HCT116 (cell line): ENCODE measurements around the gene ING3. TPM values are rescaled to one million over a fixed set of nuclear protein-coding genes. Genes with fewer than 3 reads are reported as not detected.

Experiments used
- ATAC-seq: fragments of 200-7000 bp; cut with Tn5 transposase; 2 replicates; pipeline ENCODE4 v1.9.1; 2020; ENCODE audit warnings: mild to moderate bottlenecking, moderate library complexity
- BruUV-seq: library from RNA; stranded (reverse); fragments of 400-500 nt; replicated peaks from 2 replicates; lab custom pipeline; 2021; lab: Mats Ljungman, UMichigan
- CTCF ChIA-PET: fragments of 300-600 bp; sonication (Branson Sonifier 250); formaldehyde crosslinking; loops from one replicate; lab custom pipeline; 2021; ENCODE audit warnings: antibody characterized with exemption; lab: Charles Lee
- POLR2A ChIA-PET: fragments of 300-600, 350-600 bp; sonication (Branson Sonifier 250); formaldehyde crosslinking; loops from one replicate; lab custom pipeline; 2021; ENCODE audit warnings: antibody characterized with exemption; lab: Charles Lee
- RAD21 ChIA-PET, 2 experiments: fragments of 300-600 bp; sonication (Branson Sonifier 250); formaldehyde crosslinking; loops; one replicate each; lab custom pipeline; 2023; ENCODE audit warnings: low total read pairs in 2 of 2; ENCODE audit not compliant: uncharacterized antibody in 2 of 2, unreplicated experiment in 2 of 2, low non-redundant PET in 1 of 2; lab: Charles Lee
- DNase-seq: peaks from one replicate; pipeline ENCODE4 v3.0.0-alpha.2; 2010; ENCODE audit warnings: low read depth, low spot score
- H2AFZ ChIP-seq: fragments of 200-600 bp; shearing (Covaris generic), sonication (generic); 2 replicates; pipeline ENCODE4 v1.6.1; 2017; ENCODE audit warnings: low read depth, mixed run types, mixed read lengths, antibody characterized with exemption, low read length; ENCODE audit not compliant: poor library complexity, severe bottlenecking
- H3K27ac ChIP-seq: 2 replicates; pipeline ENCODE4 v1.5.1; 2012; ENCODE audit warnings: low read depth, low read length
- H3K27me3 ChIP-seq: fragments of 200-600 bp; sonication (generic); 2 replicates; pipeline ENCODE4 v1.6.1; 2016; ENCODE audit warnings: mixed run types, low read length, mixed read lengths; ENCODE audit not compliant: insufficient read depth
- H3K36me3 ChIP-seq, 2 experiments: fragments of 200-500 bp in 1 of 2; fragments of 200-600 bp in 1 of 2; sonication (Bioruptor generic) in 1 of 2; sonication (generic) in 1 of 2; 2 replicates each; pipeline versions ENCODE4 v1.5.1 to v1.6.1; 2014 to 2016; ENCODE audit warnings: low read length in 2 of 2, inconsistent platforms in 1 of 2, mixed read lengths in 1 of 2, mixed run types in 1 of 2; ENCODE audit not compliant: insufficient read depth in 2 of 2, control insufficient read depth in 1 of 2
- H3K4me1 ChIP-seq, 2 experiments: fragments of 200-600 bp in 1 of 2; sonication (generic) in 1 of 2; 2 replicates each; pipeline versions ENCODE4 v1.5.1 to v1.6.1; 2012 to 2017; ENCODE audit warnings: low read length in 2 of 2, inconsistent platforms in 1 of 2, mild to moderate bottlenecking in 1 of 2, mixed read lengths in 1 of 2, mixed run types in 1 of 2, moderate library complexity in 1 of 2; ENCODE audit not compliant: insufficient read depth in 2 of 2, control insufficient read depth in 1 of 2
- H3K4me2 ChIP-seq: fragments of 200-600 bp; sonication (generic); 2 replicates; pipeline ENCODE4 v1.6.1; 2017; ENCODE audit warnings: mixed run types, low read length, mixed read lengths
- H3K4me3 ChIP-seq, 2 experiments: fragments of 200-600 bp in 1 of 2; sonication (generic) in 1 of 2; replicated peaks in 1 of 2; 2 replicates each; pipeline ENCODE4 v1.5.1; 2011 to 2016; ENCODE audit warnings: low read length in 2 of 2, control low read depth in 1 of 2, low read depth in 1 of 2, mild to moderate bottlenecking in 1 of 2, mixed read lengths in 1 of 2, mixed run types in 1 of 2
- H3K79me2 ChIP-seq: fragments of 200-600 bp; sonication (generic); 2 replicates; pipeline ENCODE4 v1.6.1; 2017; ENCODE audit warnings: mild to moderate bottlenecking, mixed run types, low read length, moderate library complexity, mixed read lengths; ENCODE audit not compliant: insufficient read depth
- H3K9ac ChIP-seq: fragments of 200-600 bp; sonication (generic); 2 replicates; pipeline ENCODE4 v1.6.1; 2016; ENCODE audit warnings: low read length, mixed read lengths
- H3K9me2 ChIP-seq: fragments of 200-600 bp; sonication (generic), shearing (Covaris generic); 2 replicates; pipeline ENCODE4 v1.6.1; 2017; ENCODE audit warnings: mixed run types, mild to moderate bottlenecking, moderate library complexity; ENCODE audit not compliant: insufficient read depth
- H3K9me3 ChIP-seq, 2 experiments: fragments of 200-500 bp in 1 of 2; fragments of 200-600 bp in 1 of 2; sonication (Bioruptor generic) in 1 of 2; sonication (generic) in 1 of 2; 2 replicates each; pipeline ENCODE4 v1.6.1; 2014 to 2017; ENCODE audit warnings: low read length in 2 of 2, mixed read lengths in 2 of 2, inconsistent platforms in 1 of 2, low read depth in 1 of 2, mild to moderate bottlenecking in 1 of 2, mixed run types in 1 of 2, moderate library complexity in 1 of 2; ENCODE audit not compliant: control insufficient read depth in 1 of 2, insufficient read depth in 1 of 2
- H4K20me1 ChIP-seq: fragments of 200-600 bp; sonication (generic), shearing (Covaris generic); 2 replicates; pipeline ENCODE4 v1.6.1; 2017; ENCODE audit warnings: mixed run types, mild to moderate bottlenecking, moderate library complexity; ENCODE audit not compliant: insufficient read depth
- ATF3 ChIP-seq: IDR thresholded peaks from 2 replicates; pipeline ENCODE4 v1.6.1; 2012
- CBX3 ChIP-seq: IDR thresholded peaks from 2 replicates; pipeline ENCODE4 v1.6.1; 2012; ENCODE audit warnings: low read depth
- CTCF ChIP-seq, 3 experiments: fragments of 200-600 bp in 1 of 3; sonication (generic) in 1 of 3; IDR thresholded peaks in 2 of 3; conservative IDR thresholded peaks in 1 of 3; 2 replicates each; pipeline ENCODE4 v1.5.1; 2012 to 2017; ENCODE audit warnings: low read depth in 2 of 3, low read length in 2 of 3, antibody characterized with exemption in 1 of 3, borderline replicate concordance in 1 of 3, control low read depth in 1 of 3, mild to moderate bottlenecking in 1 of 3, mixed read lengths in 1 of 3, mixed run types in 1 of 3, moderate library complexity in 1 of 3; ENCODE audit not compliant: insufficient read depth in 1 of 3
- EZH2 ChIP-seq: fragments of 200-600 bp; sonication (generic); IDR thresholded peaks from 2 replicates; pipeline ENCODE4 v1.6.1; 2017; ENCODE audit warnings: antibody characterized with exemption, mixed run types
- RAD21 ChIP-seq: IDR thresholded peaks from 2 replicates; pipeline ENCODE4 v1.6.1; 2012; ENCODE audit warnings: low read depth, mild to moderate bottlenecking
- SIN3A ChIP-seq: IDR thresholded peaks from 2 replicates; pipeline ENCODE4 v1.6.1; 2012; ENCODE audit warnings: low read depth
- SP1 ChIP-seq: IDR thresholded peaks from 2 replicates; pipeline ENCODE4 v1.6.1; 2012; ENCODE audit warnings: low read depth
- SRF ChIP-seq: IDR thresholded peaks from 2 replicates; pipeline ENCODE4 v1.6.1; 2012; ENCODE audit warnings: low read depth
- ZFX ChIP-seq: fragments of 450-650 bp; IDR thresholded peaks from 2 replicates; pipeline ENCODE4 v1.6.1; 2017
- ZNF274 ChIP-seq: fragments of 200-500 bp; sonication (Bioruptor generic); IDR thresholded peaks from 2 replicates; pipeline ENCODE4 v1.6.1; 2014; ENCODE audit warnings: mild to moderate bottlenecking, low read depth, low read length, inconsistent platforms
- intact Hi-C: fragments of 100-400 bp; cut with micrococcal nuclease; formaldehyde crosslinking; loops from 2 replicates; pipeline ENCODE4 v1.10.0; 2022
- total RNA-seq: library from RNA; stranded (reverse); gene quantifications from one replicate; pipeline ENCODE4 v1.2.1, GENCODE V29; 2021; ENCODE audit not compliant: unreplicated experiment
- TF ChIP-seq, protein P1 (sequence below): IDR thresholded peaks from 2 replicates; pipeline ENCODE4 v1.6.1; 2011; ENCODE audit warnings: mild to moderate bottlenecking, low read length, moderate library complexity; ENCODE audit not compliant: insufficient replicate concordance; ENCODE audit errors: extremely low read depth
- TF ChIP-seq, protein P2 (sequence below): IDR thresholded peaks from 2 replicates; pipeline ENCODE4 v1.6.1; 2012; ENCODE audit warnings: low read depth

ING3 gene
- total RNA-seq, 1 experiment from 2014 or later, result 16.2 TPM

- TF ChIP-seq CTCF (IDR thresholded peaks at IDR 0.05 in 2 of 3, conservative IDR thresholded peaks at IDR 0.05 in 1 of 3; ENCODE audit: borderline replicate concordance in 1 of 3, insufficient read depth in 1 of 3, low read depth in 2 of 3, low read length in 2 of 3), result no peak
- TF ChIP-seq SRF, result no peak
- TF ChIP-seq, protein P1, sequence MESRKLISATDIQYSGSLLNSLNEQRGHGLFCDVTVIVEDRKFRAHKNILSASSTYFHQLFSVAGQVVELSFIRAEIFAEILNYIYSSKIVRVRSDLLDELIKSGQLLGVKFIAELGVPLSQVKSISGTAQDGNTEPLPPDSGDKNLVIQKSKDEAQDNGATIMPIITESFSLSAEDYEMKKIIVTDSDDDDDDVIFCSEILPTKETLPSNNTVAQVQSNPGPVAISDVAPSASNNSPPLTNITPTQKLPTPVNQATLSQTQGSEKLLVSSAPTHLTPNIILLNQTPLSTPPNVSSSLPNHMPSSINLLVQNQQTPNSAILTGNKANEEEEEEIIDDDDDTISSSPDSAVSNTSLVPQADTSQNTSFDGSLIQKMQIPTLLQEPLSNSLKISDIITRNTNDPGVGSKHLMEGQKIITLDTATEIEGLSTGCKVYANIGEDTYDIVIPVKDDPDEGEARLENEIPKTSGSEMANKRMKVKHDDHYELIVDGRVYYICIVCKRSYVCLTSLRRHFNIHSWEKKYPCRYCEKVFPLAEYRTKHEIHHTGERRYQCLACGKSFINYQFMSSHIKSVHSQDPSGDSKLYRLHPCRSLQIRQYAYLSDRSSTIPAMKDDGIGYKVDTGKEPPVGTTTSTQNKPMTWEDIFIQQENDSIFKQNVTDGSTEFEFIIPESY, result no peak
- TF ChIP-seq RAD21, result no peak
- no peak for TF ChIP-seq SIN3A
- TF ChIP-seq, all 23 proteins: peak for 0
Observed at GRCh38 chr7:120973849-120974248, 23.3 kb downstream of the ING3 start (continued).

GRCh38 chr7:120979765-120980499 is 29.4 kb downstream of the ING3 start:
- no peaks in the 10 kb centered on the region for H3K79me2 ChIP-seq
- no peaks in the 10 kb centered on the region for H3K4me1 ChIP-seq
- DNase-seq (no peak), ATAC-seq (no peak)
- H3K9me2 ChIP-seq, result no peaks in the 10 kb centered on the region
- H3K4me2 ChIP-seq, result no peak overlapping the region
- ChIA-PET POLR2A (no interaction called here), RAD21 (interaction anchor here in 1 of 2 experiments (0.6 kb wide), 1 partner anchor 8 kb away, joined by 3 read pairs; the partner anchor contains the start of gene CPED1), CTCF (interaction anchor here (0.9 kb wide), 1 partner anchor 128 kb away, joined by 3 read pairs; no protein-coding TSS in a partner anchor)
- no peak overlapping the region for H3K27ac ChIP-seq
- peaks cover 2% of the 10 kb centered on the region in 2 experiments; a peak in 1 of 4 replicates for H3K36me3 ChIP-seq
- no peaks in the 10 kb centered on the region for H3K9me3 ChIP-seq
- H3K4me3 ChIP-seq, result no peak overlapping the region
- H3K9ac ChIP-seq, result no peak overlapping the region
- H2AFZ ChIP-seq, result no peak overlapping the region
- no peaks in the 10 kb centered on the region for H3K27me3 ChIP-seq
- no TSS peak for BruUV-seq
- H4K20me1 ChIP-seq, result no peaks in the 10 kb centered on the region
- intact Hi-C loops, result loop anchor here (10.0 kb wide), 2 partner anchors 355 to 565 kb away; no protein-coding TSS in a partner anchor
- TF ChIP-seq CBX3, result no peak
- no peak for TF ChIP-seq CTCF (IDR thresholded peaks at IDR 0.05 in 2 of 3, conservative IDR thresholded peaks at IDR 0.05 in 1 of 3; ENCODE audit: borderline replicate concordance in 1 of 3, insufficient read depth in 1 of 3, low read depth in 2 of 3, low read length in 2 of 3)
- TF ChIP-seq ZFX, result no peak
- TF ChIP-seq ATF3, result no peak
- no peak for TF ChIP-seq ZNF274
- TF ChIP-seq EZH2, result no peak
- TF ChIP-seq, protein P2, sequence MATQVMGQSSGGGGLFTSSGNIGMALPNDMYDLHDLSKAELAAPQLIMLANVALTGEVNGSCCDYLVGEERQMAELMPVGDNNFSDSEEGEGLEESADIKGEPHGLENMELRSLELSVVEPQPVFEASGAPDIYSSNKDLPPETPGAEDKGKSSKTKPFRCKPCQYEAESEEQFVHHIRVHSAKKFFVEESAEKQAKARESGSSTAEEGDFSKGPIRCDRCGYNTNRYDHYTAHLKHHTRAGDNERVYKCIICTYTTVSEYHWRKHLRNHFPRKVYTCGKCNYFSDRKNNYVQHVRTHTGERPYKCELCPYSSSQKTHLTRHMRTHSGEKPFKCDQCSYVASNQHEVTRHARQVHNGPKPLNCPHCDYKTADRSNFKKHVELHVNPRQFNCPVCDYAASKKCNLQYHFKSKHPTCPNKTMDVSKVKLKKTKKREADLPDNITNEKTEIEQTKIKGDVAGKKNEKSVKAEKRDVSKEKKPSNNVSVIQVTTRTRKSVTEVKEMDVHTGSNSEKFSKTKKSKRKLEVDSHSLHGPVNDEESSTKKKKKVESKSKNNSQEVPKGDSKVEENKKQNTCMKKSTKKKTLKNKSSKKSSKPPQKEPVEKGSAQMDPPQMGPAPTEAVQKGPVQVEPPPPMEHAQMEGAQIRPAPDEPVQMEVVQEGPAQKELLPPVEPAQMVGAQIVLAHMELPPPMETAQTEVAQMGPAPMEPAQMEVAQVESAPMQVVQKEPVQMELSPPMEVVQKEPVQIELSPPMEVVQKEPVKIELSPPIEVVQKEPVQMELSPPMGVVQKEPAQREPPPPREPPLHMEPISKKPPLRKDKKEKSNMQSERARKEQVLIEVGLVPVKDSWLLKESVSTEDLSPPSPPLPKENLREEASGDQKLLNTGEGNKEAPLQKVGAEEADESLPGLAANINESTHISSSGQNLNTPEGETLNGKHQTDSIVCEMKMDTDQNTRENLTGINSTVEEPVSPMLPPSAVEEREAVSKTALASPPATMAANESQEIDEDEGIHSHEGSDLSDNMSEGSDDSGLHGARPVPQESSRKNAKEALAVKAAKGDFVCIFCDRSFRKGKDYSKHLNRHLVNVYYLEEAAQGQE, result no peak
- TF ChIP-seq SP1, result no peak
- no peak for TF ChIP-seq RAD21
